PC-9 (cell line): ENCODE results near the gene COPA. TPM values are rescaled to one million over a fixed set of nuclear protein-coding genes. Genes with fewer than 3 reads are reported as not detected.

Source experiments
- BruUV-seq: library from RNA; stranded (reverse); fragments of 400-500 nt; replicated peaks from 2 replicates; lab custom pipeline; 2021; lab: Mats Ljungman, UMichigan
- CTCF ChIA-PET: fragments of 300-600 bp; sonication (Branson Sonifier 250); formaldehyde crosslinking; loops from one replicate; lab custom pipeline; 2022; ENCODE audit warnings: antibody characterized with exemption; lab: Charles Lee
- POLR2A ChIA-PET: fragments of 300-600 bp; sonication (Branson Sonifier 250); formaldehyde crosslinking; loops from one replicate; lab custom pipeline; 2022; ENCODE audit warnings: antibody characterized with exemption; ENCODE audit not compliant: unreplicated experiment; lab: Charles Lee
- DNase-seq, 2 experiments: peaks; one replicate each; pipeline versions ENCODE4 v3.0.0 to v3.0.0-alpha.2; 2015 to 2022; ENCODE audit warnings: mixed read lengths in 1 of 2
- H2AFZ ChIP-seq: fragments of 200-600 bp; sonication (generic); 2 replicates; pipeline ENCODE4 v1.8.1; 2017; ENCODE audit warnings: antibody characterized with exemption
- H3F3A ChIP-seq: fragments of 200-600 bp; sonication (generic); 2 replicates; pipeline ENCODE4 v1.8.1; 2017; ENCODE audit warnings: antibody characterized with exemption, mild to moderate bottlenecking, low read depth; ENCODE audit not compliant: insufficient read depth
- H3K27ac ChIP-seq: fragments of 200-600 bp; sonication (generic); 2 replicates; pipeline ENCODE4 v1.6.1; 2016; ENCODE audit warnings: mixed run types
- H3K27me3 ChIP-seq: fragments of 200-600 bp; sonication (generic); 2 replicates; pipeline ENCODE4 v1.6.1; 2016; ENCODE audit warnings: low read depth, mixed run types; ENCODE audit not compliant: insufficient read depth
- H3K36me3 ChIP-seq: fragments of 200-600 bp; sonication (generic); 2 replicates; pipeline ENCODE4 v1.6.1; 2016; ENCODE audit warnings: low read depth, mixed run types
- H3K4me1 ChIP-seq: fragments of 200-600 bp; sonication (generic); replicated peaks from 2 replicates; pipeline ENCODE4 v1.6.1; 2016; ENCODE audit warnings: mixed run types; ENCODE audit not compliant: insufficient read depth
- H3K4me2 ChIP-seq: fragments of 200-600 bp; sonication (generic); 2 replicates; pipeline ENCODE4 v1.6.1; 2017; ENCODE audit warnings: mixed run types
- H3K4me3 ChIP-seq: fragments of 200-600 bp; sonication (generic); 2 replicates; pipeline ENCODE4 v1.6.1; 2016; ENCODE audit warnings: mixed run types
- H3K79me2 ChIP-seq: fragments of 200-600 bp; sonication (generic); 2 replicates; pipeline ENCODE4 v1.6.1; 2017; ENCODE audit warnings: low read depth, mixed run types
- H3K9me2 ChIP-seq: fragments of 200-600 bp; sonication (generic); 2 replicates; pipeline ENCODE4 v1.8.1; 2017; ENCODE audit warnings: mild to moderate bottlenecking; ENCODE audit not compliant: insufficient read depth
- H3K9me3 ChIP-seq: fragments of 200-600 bp; sonication (generic); 2 replicates; pipeline ENCODE4 v1.8.1; 2016; ENCODE audit warnings: low read depth; ENCODE audit not compliant: insufficient read depth
- H4K20me1 ChIP-seq: fragments of 200-600 bp; sonication (generic); 2 replicates; pipeline ENCODE4 v1.8.1; 2017; ENCODE audit not compliant: insufficient read depth
- CTCF ChIP-seq: fragments of 200-600 bp; sonication (generic); conservative IDR thresholded peaks from 2 replicates; pipeline ENCODE4 v1.6.1; 2017; ENCODE audit warnings: mixed run types, antibody characterized with exemption, mild to moderate bottlenecking, moderate library complexity
- EZH2 ChIP-seq: fragments of 200-600 bp; sonication (generic); IDR thresholded peaks from 2 replicates; pipeline ENCODE4 v1.8.0; 2017; ENCODE audit warnings: antibody characterized with exemption, low read depth
- intact Hi-C: fragments of 100-400 bp; cut with micrococcal nuclease; formaldehyde crosslinking; loops from one replicate; pipeline ENCODE4 v1.10.0; 2022; ENCODE audit not compliant: unreplicated experiment
- total RNA-seq: library from RNA; stranded (reverse); gene quantifications from 2 replicates; pipeline ENCODE4 v1.2.3, GENCODE V29; 2021

COPA gene
- total RNA-seq, 1 experiment from 2014 or later, result 147 TPM

GRCh38 chr1:160367934-160368923, 25.2 kb upstream of the COPA start:
- intact Hi-C loops, result no loop called here
- POLR2A ChIA-PET, result no interaction called here
- Histone ChIP-seq H3K27ac (no peak overlapping the region), H3K4me1 (no peaks in the 10 kb centered on the region), H3K36me3 (no peaks in the 10 kb centered on the region), H3K4me2 (no peak overlapping the region), H4K20me1 (no peaks in the 10 kb centered on the region), H3K4me3 (no peak overlapping the region), H3F3A (no peaks in the 10 kb centered on the region), H3K9me3 (no peaks in the 10 kb centered on the region), H2AFZ (no peak overlapping the region), H3K9me2 (no peaks in the 10 kb centered on the region), H3K79me2 (no peaks in the 10 kb centered on the region), H3K27me3 (no peaks in the 10 kb centered on the region)
- BruUV-seq, result no TSS peak
- no peak for TF ChIP-seq EZH2
- TF ChIP-seq CTCF, result no peak
- CTCF ChIA-PET, result no interaction called here
- no peak for DNase-seq

GRCh38 chr1:160367516-160367900, 24.5 kb upstream of the COPA start:
- no peaks in the 10 kb centered on the region for H3F3A ChIP-seq
- POLR2A ChIA-PET, result no interaction called here
- H3K4me2 ChIP-seq, result no peak overlapping the region
- CTCF ChIA-PET, result no interaction called here
- no peak for DNase-seq
- no peaks in the 10 kb centered on the region for H3K79me2 ChIP-seq
- no peak overlapping the region for H3K27ac ChIP-seq
- BruUV-seq, result no TSS peak
- no peak overlapping the region for H2AFZ ChIP-seq
- no peak overlapping the region for H3K4me3 ChIP-seq
- intact Hi-C loops, result no loop called here
- TF ChIP-seq EZH2 (no peak), CTCF (no peak)
- no peaks in the 10 kb centered on the region for H4K20me1 ChIP-seq
- no peaks in the 10 kb centered on the region for H3K27me3 ChIP-seq
- H3K36me3 ChIP-seq, result no peaks in the 10 kb centered on the region
- H3K4me1 ChIP-seq, result no peaks in the 10 kb centered on the region
- H3K9me2 ChIP-seq, result no peaks in the 10 kb centered on the region
- H3K9me3 ChIP-seq, result no peaks in the 10 kb centered on the region

GRCh38 chr1:160366731-160367515, 23.9 kb upstream of the COPA start, which contains the start of gene NHLH1:
Gene NHLH1, plus strand, starts transcription at chr1:160367071. Its CDS starts 3,661 bp downstream, at chr1:160370732.
- Histone ChIP-seq H3K36me3 (no peaks in the 10 kb centered on the region), H3F3A (no peaks in the 10 kb centered on the region), H4K20me1 (no peaks in the 10 kb centered on the region), H3K27me3 (no peaks in the 10 kb centered on the region), H3K9me2 (no peaks in the 10 kb centered on the region), H3K4me1 (no peaks in the 10 kb centered on the region), H3K4me3 (no peak within 1 kb of the TSS), H3K27ac (no peak within 1 kb of the TSS), H3K4me2 (no peak within 1 kb of the TSS), H2AFZ (no peak within 1 kb of the TSS), H3K9me3 (no peaks in the 10 kb centered on the region), H3K79me2 (no peaks in the 10 kb centered on the region)
- POLR2A ChIA-PET, result no interaction called here
- no TSS peak for BruUV-seq
- TF ChIP-seq CTCF, result no peak
- TF ChIP-seq EZH2, result no peak
- intact Hi-C loops, result no loop called here
- CTCF ChIA-PET, result no interaction called here
- DNase-seq, result no peak
